H1 (cell line): ENCODE results near the gene FAT2. TPM values are rescaled to one million over a fixed set of nuclear protein-coding genes. Genes with fewer than 3 reads are reported as not detected.

Source experiments
- EP300 ChIP-seq, 2 experiments: IDR thresholded peaks; 1 replicate in 1 of 2; 2 replicates in 1 of 2; pipeline ENCODE4 v1.6.1; 2011 to 2012; ENCODE audit warnings: low read depth in 2 of 2, low read length in 2 of 2, mild to moderate bottlenecking in 2 of 2, borderline replicate concordance in 1 of 2, inconsistent platforms in 1 of 2, moderate library complexity in 1 of 2
- polyA plus RNA-seq, 7 experiments: library from polyadenylated mRNA; depleted of rRNA in 3 of 7; stranded (reverse) in 5 of 7; unstranded in 2 of 7; fragments of >200 nt in 5 of 7; fragments of 200-250 nt in 2 of 7; gene quantifications; 1 replicate in 5 of 7; 2 replicates in 1 of 7; 4 replicates in 1 of 7; pipeline versions ENCODE4 v1.2.1 to v1.2.3, GENCODE V29; 2011 to 2013; ENCODE audit warnings: missing spikeins in 2 of 7, mixed read lengths in 2 of 7
- total RNA-seq: library from RNA; stranded (reverse); fragmentation: NEBNext Ultra II Directional; extraction: Animal tissue kit (Norgen Biotek cat#: 25700); gene quantifications from 2 replicates; pipeline ENCODE4 v1.2.1, GENCODE V29; 2021

FAT2 gene
- total and polyA plus RNA-seq, 2 of the 8 experiments (the other 6 are each of a cell fraction or from before 2014, with no cell fraction given), result 0.12 to 0.30 TPM

- TF ChIP-seq EP300 (IDR thresholded peaks at IDR 0.05; ENCODE audit: borderline replicate concordance in 1 of 2, low read depth in 2 of 2, low read length in 2 of 2), result no peak
Measured at GRCh38 chr5:151596828-151597539, 5.9 kb upstream of the FAT2 start (continued).
